Endodermal cell (in vitro differentiated cells): ENCODE results near the gene IL15RA. TPM values are rescaled to one million over a fixed set of nuclear protein-coding genes. Genes with fewer than 3 reads are reported as not detected.

ENCODE experiments used
- DNase-seq: peaks from one replicate; pipeline ENCODE4 v3.0.0-alpha.2; 2017
- H3K27ac ChIP-seq: 2 replicates; pipeline ENCODE4 v1.5.1; 2013; ENCODE audit warnings: mild to moderate bottlenecking, low read depth, low read length, moderate library complexity
- H3K27me3 ChIP-seq: 2 replicates; pipeline ENCODE4 v1.6.1; 2013; ENCODE audit warnings: mild to moderate bottlenecking, low read length, moderate library complexity; ENCODE audit not compliant: insufficient read depth, control insufficient read depth, poor library complexity, severe bottlenecking
- H3K36me3 ChIP-seq: 2 replicates; pipeline ENCODE4 v1.7.0; 2013; ENCODE audit warnings: mild to moderate bottlenecking, low read length, moderate library complexity; ENCODE audit not compliant: control insufficient read depth, insufficient read depth
- H3K4me1 ChIP-seq: one replicate; pipeline ENCODE4 v1.7.0; 2013; ENCODE audit warnings: low read length; ENCODE audit not compliant: control insufficient read depth, insufficient read depth
- H3K4me3 ChIP-seq: 2 replicates; pipeline ENCODE4 v1.5.1; 2013; ENCODE audit warnings: mild to moderate bottlenecking, low read length, moderate library complexity
- H3K9ac ChIP-seq: 2 replicates; pipeline ENCODE4 v1.6.1; 2013; ENCODE audit warnings: mild to moderate bottlenecking, low read length, moderate library complexity; ENCODE audit not compliant: poor library complexity, severe bottlenecking; ENCODE audit errors: extremely low read depth
- H3K9me3 ChIP-seq: 2 replicates; pipeline ENCODE4 v1.6.1; 2013; ENCODE audit warnings: mild to moderate bottlenecking, low read length, moderate library complexity; ENCODE audit not compliant: control insufficient read depth
- H3K27ac Mint-ChIP-seq: 2 replicates; pipeline ENCODE4 v1.8.0; 2020; ENCODE audit warnings: mixed read lengths
- H3K27me3 Mint-ChIP-seq: 2 replicates; pipeline ENCODE4 v1.8.0; 2021; ENCODE audit warnings: mild to moderate bottlenecking, mixed read lengths; ENCODE audit not compliant: insufficient read depth
- H3K36me3 Mint-ChIP-seq: 2 replicates; pipeline ENCODE4 v1.8.0; 2020; ENCODE audit warnings: low read depth, mixed read lengths
- H3K4me1 Mint-ChIP-seq: 2 replicates; pipeline ENCODE4 v1.8.0; 2020; ENCODE audit warnings: mixed read lengths
- H3K4me3 Mint-ChIP-seq: 2 replicates; pipeline ENCODE4 v1.8.0; 2020; ENCODE audit warnings: mild to moderate bottlenecking, moderate library complexity, mixed read lengths
- H3K9me3 Mint-ChIP-seq: 2 replicates; pipeline ENCODE4 v1.8.0; 2020; ENCODE audit warnings: mild to moderate bottlenecking, mixed read lengths
- CTCF ChIP-seq: fragments of 200-600 bp; sonication (generic); conservative IDR thresholded peaks from 2 replicates; pipeline ENCODE4 v1.5.0; 2021; ENCODE audit warnings: antibody characterized with exemption, mild to moderate bottlenecking
- WGBS, 2 experiments: methylation state at CpG; one replicate each; pipeline versions ENCODE4 v1.1.5 to v1.1.7; 2013; ENCODE audit warnings: missing lambda C conversion rate in 2 of 2, mixed read lengths in 1 of 2; ENCODE audit not compliant: insufficient coverage in 1 of 2, insufficient read length in 1 of 2; 5-methylcytosine and 5-hydroxymethylcytosine counted together
- total RNA-seq, 2 donors: library from RNA; stranded (reverse); fragmentation: NEBNext Ultra II Directional in 1 of 2; extraction: Animal tissue kit (Norgen Biotek cat#: 25700) in 1 of 2; gene quantifications; 2 replicates in 1 of 2; 3 replicates in 1 of 2; pipeline ENCODE4 v1.2.1, GENCODE V29; 2021

Gene IL15RA
- total RNA-seq, 2 donors from 2014 or later, result 0.35 to 0.37 TPM

GRCh38 chr10:6019796-6020195 lies 42.5 kb upstream of the IL15RA start:
- no peak overlapping the region for H3K27ac ChIP-seq
- no peak overlapping the region for H3K9ac ChIP-seq
- TF ChIP-seq CTCF, result no peak
- H3K4me1 Mint-ChIP-seq, result peaks cover 4% of the 10 kb centered on the region
- no peaks in the 10 kb centered on the region for H3K27me3 ChIP-seq
- no peaks in the 10 kb centered on the region for H3K36me3 Mint-ChIP-seq
- 76 to 88% methylated on average over 9 to 12 of the region's 12 CpGs for WGBS, 2 experiments
- H3K27ac Mint-ChIP-seq, result no peak overlapping the region
- no peak overlapping the region for H3K4me3 Mint-ChIP-seq
- H3K9me3 ChIP-seq, result no peaks in the 10 kb centered on the region
- no peaks in the 10 kb centered on the region for H3K9me3 Mint-ChIP-seq
- no peak overlapping the region for H3K4me3 ChIP-seq
- DNase-seq, result no peak
- peaks cover 4% of the 10 kb centered on the region for H3K27me3 Mint-ChIP-seq
- H3K4me1 ChIP-seq, result peaks cover 8% of the 10 kb centered on the region
- no peaks in the 10 kb centered on the region for H3K36me3 ChIP-seq

GRCh38 chr10:6019010-6019782 lies 41.9 kb upstream of the IL15RA start:
- Histone ChIP-seq H3K27me3 (no peaks in the 10 kb centered on the region), H3K4me3 (no peak overlapping the region), H3K9ac (no peak overlapping the region), H3K4me1 (peaks cover 8% of the 10 kb centered on the region), H3K36me3 (no peaks in the 10 kb centered on the region), H3K27ac (no peak overlapping the region), H3K9me3 (no peaks in the 10 kb centered on the region)
- no peak for DNase-seq
- Mint-ChIP-seq H3K9me3 (no peaks in the 10 kb centered on the region), H3K27me3 (peaks cover 4% of the 10 kb centered on the region), H3K36me3 (no peaks in the 10 kb centered on the region), H3K27ac (no peak overlapping the region), H3K4me3 (no peak overlapping the region), H3K4me1 (peaks cover 4% of the 10 kb centered on the region)
- no peak for TF ChIP-seq CTCF
- WGBS, 2 experiments, result 83 to 88% methylated on average over 5 to 6 of the region's 6 CpGs

- no peaks in the 10 kb centered on the region for H3K36me3 ChIP-seq
- no peak overlapping the region for H3K27ac ChIP-seq
- no peaks in the 10 kb centered on the region for H3K9me3 Mint-ChIP-seq
- no peak for DNase-seq
- peaks cover 4% of the 10 kb centered on the region for H3K27me3 Mint-ChIP-seq
- H3K4me1 Mint-ChIP-seq, result peaks cover 4% of the 10 kb centered on the region
- TF ChIP-seq CTCF, result no peak
- WGBS, 2 experiments, result 88 to 91% methylated on average over 5 of the region's 5 CpGs
- no peak overlapping the region for H3K27ac Mint-ChIP-seq
- no peak overlapping the region for H3K9ac ChIP-seq
- H3K4me1 ChIP-seq, result peaks cover 8% of the 10 kb centered on the region
- no peaks in the 10 kb centered on the region for H3K9me3 ChIP-seq
- H3K4me3 Mint-ChIP-seq, result no peak overlapping the region
- no peaks in the 10 kb centered on the region for H3K36me3 Mint-ChIP-seq
- H3K27me3 ChIP-seq, result no peaks in the 10 kb centered on the region
- no peak overlapping the region for H3K4me3 ChIP-seq
Observed at GRCh38 chr10:6018422-6018821, 41.1 kb upstream of the IL15RA start.
